HG03159 (cell line): ENCODE measurements around the gene SLC12A5.

Source experiments
- ATAC-seq: cut with Tn5 transposase; IDR thresholded peaks from one replicate; pipeline ENCODE4 v1.9.1; 2021; ENCODE audit warnings: mild to moderate bottlenecking, moderate library complexity; ENCODE audit not compliant: unreplicated experiment

The SLC12A5 gene

DNA sequence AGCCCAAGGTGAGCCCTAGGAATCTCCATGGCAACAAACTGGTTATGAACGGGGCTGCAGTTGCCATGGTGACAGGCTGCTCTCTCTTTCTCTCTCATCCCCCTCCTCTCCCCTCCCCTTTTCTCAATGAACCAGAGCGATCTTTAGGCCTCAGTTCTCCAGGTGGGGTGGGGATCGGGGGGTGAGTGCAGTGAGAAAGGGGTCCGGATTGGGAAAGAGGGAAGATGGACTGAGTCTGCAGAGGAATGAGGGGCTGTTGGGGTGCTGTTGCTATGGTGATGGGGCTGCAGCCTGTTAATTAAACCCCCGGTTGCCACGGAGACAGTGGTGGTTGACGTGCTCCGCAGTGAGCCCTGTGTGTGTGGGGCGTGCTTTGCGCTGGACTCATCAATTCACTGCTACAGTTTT, 3.6 kb upstream of the SLC12A5 start:
- no peak for ATAC-seq

- ATAC-seq = no peak
Observed at GRCh38 chr20:46027245-46027853, 1.7 kb upstream of the SLC12A5 start.

DNA sequence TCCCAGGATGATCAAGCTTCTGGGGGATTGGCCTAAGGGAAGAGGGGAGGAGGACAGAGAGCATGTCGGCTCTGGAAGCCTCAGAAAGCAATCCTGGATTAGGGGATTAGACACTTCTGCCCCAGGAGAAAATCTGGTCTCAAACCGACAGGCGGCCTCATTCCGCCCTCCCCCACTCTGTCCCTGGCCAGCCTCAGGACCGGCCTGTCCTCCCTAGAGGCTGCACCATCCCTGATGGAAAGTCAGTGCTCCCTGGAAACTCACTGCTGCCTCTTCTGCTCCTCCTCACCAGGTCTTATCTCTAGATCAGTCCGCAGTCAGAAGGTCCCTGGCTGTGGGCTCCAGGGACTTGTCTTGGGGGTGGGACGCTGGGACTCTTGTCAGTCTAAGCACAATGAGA, 905 bp upstream of the SLC12A5 start:
- ATAC-seq = no peak

DNA sequence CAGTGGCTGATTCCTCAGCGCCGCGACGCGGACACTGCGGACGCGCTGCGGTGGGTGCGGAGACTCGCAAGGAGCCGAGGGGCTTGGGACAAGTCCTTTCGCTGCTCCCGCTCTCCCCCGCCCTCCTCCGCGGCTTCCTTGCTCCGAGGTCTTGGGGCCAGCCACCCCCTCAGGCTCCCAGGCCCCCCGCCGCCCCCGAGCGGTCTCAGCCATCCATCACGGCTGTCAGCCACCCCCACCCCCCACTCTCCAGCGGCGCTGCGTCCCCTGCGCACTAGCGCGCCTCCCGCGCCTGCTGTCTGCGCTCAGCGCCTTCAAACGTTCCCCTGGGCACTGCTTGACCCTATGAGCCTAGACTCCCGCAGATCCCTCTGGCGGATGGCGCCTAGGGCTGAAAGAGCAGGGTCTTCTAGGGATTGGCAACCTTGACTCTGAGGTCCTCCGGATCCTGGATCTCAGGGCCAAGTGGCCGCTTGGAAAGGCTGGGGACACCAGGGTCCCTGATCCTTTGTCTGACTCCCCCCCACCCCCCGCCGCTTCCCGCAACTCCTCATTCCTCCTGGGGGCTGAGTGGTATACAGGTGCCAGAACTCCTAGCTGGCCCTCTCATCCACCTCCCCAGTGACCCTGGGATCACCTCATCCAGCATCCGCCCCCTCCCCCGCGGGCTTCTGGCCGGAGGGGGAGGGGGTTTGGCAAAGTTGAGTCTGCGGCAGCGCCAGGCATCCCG, 1.4 kb downstream of the SLC12A5 start:
- no peak for ATAC-seq

GRCh38 chr20:46031014-46031569, 2.1 kb downstream of the SLC12A5 start:
- no peak for ATAC-seq

DNA sequence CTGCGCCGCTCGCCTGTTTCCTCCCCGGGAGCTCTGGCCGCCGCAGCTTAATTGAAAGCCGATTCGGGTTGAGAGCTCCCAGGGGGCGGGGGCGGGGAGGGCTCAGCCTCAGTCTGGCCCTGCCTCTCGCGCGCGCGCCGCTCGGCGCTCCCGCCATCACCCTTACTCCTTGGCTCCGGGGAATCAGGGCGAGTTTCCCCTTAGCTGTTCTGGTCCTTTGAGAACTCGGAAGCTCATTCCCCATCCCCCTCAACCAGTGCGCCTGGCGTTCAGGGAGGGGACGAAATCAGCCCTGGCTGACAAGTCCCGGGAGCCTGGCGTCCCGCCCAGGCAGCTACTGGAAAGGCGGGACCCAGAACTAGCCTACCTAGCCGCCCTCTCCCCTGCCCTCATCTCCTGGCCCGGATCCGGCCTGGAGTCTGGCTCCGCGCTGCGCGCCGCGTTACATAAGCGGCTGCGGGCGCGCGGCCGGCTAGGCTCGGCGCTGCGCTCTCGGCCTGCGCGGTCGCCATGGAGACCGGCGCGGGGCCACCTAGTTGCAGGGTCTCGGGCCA, 2.8 kb downstream of the SLC12A5 start:
- ATAC-seq = no peak

DNA sequence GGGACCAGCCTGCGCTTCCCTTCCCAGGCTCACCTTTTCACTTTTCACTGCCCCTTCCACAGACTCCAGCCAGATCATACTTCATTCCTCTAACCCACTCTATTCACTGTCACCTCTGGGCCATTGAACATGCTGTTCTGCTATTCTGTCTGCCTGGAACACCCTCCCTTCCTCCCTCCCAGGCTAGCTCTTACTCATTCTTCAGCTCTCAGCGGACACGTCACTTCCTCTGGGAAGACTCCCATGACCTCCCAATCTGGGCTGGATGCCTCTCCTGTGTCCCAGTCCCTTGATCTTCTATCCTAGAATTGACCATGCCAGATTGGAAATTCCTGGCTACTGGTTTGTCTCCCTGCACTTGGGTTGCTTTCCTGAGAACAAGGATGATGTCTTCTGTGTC, 5.0 kb downstream of the SLC12A5 start:
- ATAC-seq = no peak

GRCh38 chr20:46035253-46035652, 6.2 kb downstream of the SLC12A5 start:
- no peak for ATAC-seq

DNA sequence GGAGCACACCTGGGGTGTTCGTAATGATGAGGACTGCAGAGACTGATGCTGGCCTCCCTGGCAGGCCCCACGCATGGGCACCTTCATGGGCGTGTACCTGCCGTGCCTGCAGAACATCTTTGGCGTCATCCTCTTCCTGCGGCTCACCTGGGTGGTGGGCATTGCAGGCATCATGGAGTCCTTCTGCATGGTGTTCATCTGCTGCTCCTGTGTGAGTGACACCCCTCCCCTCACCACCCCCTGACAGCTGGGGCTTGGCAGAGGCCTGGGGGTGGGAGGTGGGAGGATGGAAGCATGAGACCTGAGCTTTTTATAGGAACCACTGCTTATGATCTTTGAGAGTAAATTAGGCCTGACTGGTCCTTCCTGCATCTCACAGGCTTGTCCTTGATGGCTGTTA, 6.7 kb downstream of the SLC12A5 start:
- no peak for ATAC-seq

GRCh38 chr20:46036370-46036769, 7.4 kb downstream of the SLC12A5 start:
- ATAC-seq = no peak

- ATAC-seq = no peak
Observed at GRCh38 chr20:46037036-46037435, 8.0 kb downstream of the SLC12A5 start.

- ATAC-seq = no peak
Observed at GRCh38 chr20:46040902-46041535, 12.0 kb downstream of the SLC12A5 start.

DNA sequence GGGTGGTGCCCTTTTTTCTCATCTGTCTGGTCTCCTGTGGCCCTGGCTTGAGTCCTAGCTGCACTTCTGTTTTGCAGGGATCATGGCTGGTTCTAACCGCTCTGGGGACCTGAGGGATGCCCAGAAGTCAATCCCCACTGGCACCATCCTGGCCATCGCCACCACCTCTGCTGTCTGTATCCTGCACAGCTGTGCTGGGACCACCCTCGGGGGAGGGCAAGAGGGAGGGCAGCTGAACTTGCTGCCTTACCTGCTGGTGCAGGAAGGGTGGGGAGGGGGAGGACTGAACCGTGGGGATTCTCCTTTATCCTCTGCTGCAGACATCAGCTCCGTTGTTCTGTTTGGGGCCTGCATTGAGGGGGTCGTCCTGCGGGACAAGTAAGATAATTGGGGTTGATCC, 14.5 kb downstream of the SLC12A5 start:
- ATAC-seq = no peak

DNA sequence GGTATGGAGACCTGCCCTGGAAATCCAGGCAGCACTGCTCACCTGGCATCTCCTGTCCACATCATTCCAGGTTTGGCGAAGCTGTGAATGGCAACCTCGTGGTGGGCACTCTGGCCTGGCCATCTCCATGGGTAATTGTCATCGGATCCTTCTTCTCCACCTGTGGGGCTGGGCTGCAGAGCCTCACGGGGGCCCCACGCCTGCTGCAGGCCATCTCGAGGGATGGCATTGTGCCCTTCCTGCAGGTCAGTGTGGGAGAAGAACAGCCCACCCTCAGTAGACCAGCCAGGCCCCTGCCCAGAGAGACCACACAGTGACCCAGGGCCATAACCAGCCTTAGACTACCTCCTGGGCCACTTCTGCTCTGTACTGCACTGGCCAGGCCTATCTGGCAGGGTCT, 15.9 kb downstream of the SLC12A5 start:
- ATAC-seq = no peak

- no peak for ATAC-seq
Observed at GRCh38 chr20:46046588-46047310, 17.7 kb downstream of the SLC12A5 start.

GRCh38 chr20:46047821-46048220, 18.8 kb downstream of the SLC12A5 start:
- no peak for ATAC-seq

DNA sequence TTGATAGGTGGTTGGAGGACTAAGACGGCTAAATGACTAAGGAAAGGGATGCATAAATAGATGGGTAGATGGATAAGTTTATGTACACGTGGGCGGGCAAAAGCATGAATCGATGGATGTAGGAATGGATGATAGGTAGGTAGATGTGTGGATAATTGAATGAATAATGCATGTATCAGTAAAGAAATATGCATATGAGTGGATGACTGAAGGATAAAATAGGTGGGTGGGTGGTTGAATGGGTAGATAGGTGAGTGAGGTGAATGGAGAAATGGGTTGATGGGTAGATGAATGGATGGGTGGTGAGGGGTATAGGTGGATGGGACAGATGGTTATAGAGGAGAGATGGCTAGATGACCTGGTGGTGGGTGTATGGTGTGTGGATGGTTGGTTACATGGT, 20.2 kb downstream of the SLC12A5 start:
- ATAC-seq = no peak

- ATAC-seq = no peak
Observed at GRCh38 chr20:46049815-46050214, 20.8 kb downstream of the SLC12A5 start.

- no peak for ATAC-seq
Observed at GRCh38 chr20:46050444-46050843, 21.4 kb downstream of the SLC12A5 start.

- ATAC-seq = no peak
Observed at GRCh38 chr20:46050885-46051284, 21.9 kb downstream of the SLC12A5 start.
